CD14-positive monocyte (primary cell): ENCODE data around the gene PDE1C. TPM values are rescaled to one million over a fixed set of nuclear protein-coding genes. Genes with fewer than 3 reads are reported as not detected.

Experiments
- DNase-seq, 3 donors: peaks; one replicate each; pipeline ENCODE4 v3.0.0-alpha.2; 2011 to 2022
- H2AFZ ChIP-seq: 2 replicates; pipeline ENCODE4 v1.6.0; 2012; ENCODE audit warnings: mild to moderate bottlenecking, low read depth, low read length, inconsistent platforms; ENCODE audit not compliant: insufficient read depth, poor library complexity, severe bottlenecking
- H3K27ac ChIP-seq, 2 donors: 1 replicate in 1 of 2; 2 replicates in 1 of 2; pipeline ENCODE4 v1.5.1; 2012 to 2013; ENCODE audit warnings: low read length in 2 of 2, control low read depth in 1 of 2, inconsistent platforms in 1 of 2, low read depth in 1 of 2, mild to moderate bottlenecking in 1 of 2
- H3K27me3 ChIP-seq, 2 donors: one replicate each; pipeline versions ENCODE4 v1.6.0 to v1.6.1; 2011 to 2013; ENCODE audit warnings: low read length in 2 of 2; ENCODE audit not compliant: control insufficient read depth in 2 of 2, insufficient read depth in 2 of 2
- H3K36me3 ChIP-seq, 2 donors: replicated peaks in 1 of 2; 1 replicate in 1 of 2; 2 replicates in 1 of 2; pipeline versions ENCODE4 v1.5.1 to v1.6.1; 2012 to 2013; ENCODE audit warnings: low read length in 2 of 2, control low read depth in 1 of 2, inconsistent platforms in 1 of 2, mild to moderate bottlenecking in 1 of 2; ENCODE audit not compliant: insufficient read depth in 2 of 2, control insufficient read depth in 1 of 2
- H3K4me1 ChIP-seq, 2 donors: 1 replicate in 1 of 2; 2 replicates in 1 of 2; pipeline versions ENCODE4 v1.5.1 to v1.6.1; 2012 to 2013; ENCODE audit warnings: low read length in 2 of 2, control low read depth in 1 of 2, inconsistent platforms in 1 of 2, mild to moderate bottlenecking in 1 of 2, moderate library complexity in 1 of 2; ENCODE audit not compliant: insufficient read depth in 2 of 2, control insufficient read depth in 1 of 2
- H3K4me2 ChIP-seq: replicated peaks from 2 replicates; pipeline ENCODE3; 2012; ENCODE audit warnings: low read length, moderate library complexity, mild to moderate bottlenecking; ENCODE audit not compliant: poor library complexity, severe bottlenecking; ENCODE audit errors: extremely low read depth
- H3K4me3 ChIP-seq, 3 experiments: fragments of 200-600 bp in 1 of 3; sonication (generic) in 1 of 3; replicated peaks in 1 of 3; 1 replicate in 2 of 3; 2 replicates in 1 of 3; pipeline ENCODE4 v1.5.1; 2011 to 2013; ENCODE audit warnings: low read length in 3 of 3, mild to moderate bottlenecking in 3 of 3, control low read depth in 2 of 3, low read depth in 2 of 3, inconsistent platforms in 1 of 3, moderate library complexity in 1 of 3
- H3K79me2 ChIP-seq: 2 replicates; pipeline ENCODE4 v1.6.0; 2012; ENCODE audit warnings: mild to moderate bottlenecking, control low read depth, inconsistent platforms, low read length, moderate library complexity; ENCODE audit not compliant: insufficient read depth
- H3K9ac ChIP-seq: 2 replicates; pipeline ENCODE4 v1.6.0; 2017; ENCODE audit warnings: low read length, mild to moderate bottlenecking; ENCODE audit not compliant: insufficient read depth, poor library complexity, severe bottlenecking
- H3K9me3 ChIP-seq, 2 donors: replicated peaks in 1 of 2; 1 replicate in 1 of 2; 2 replicates in 1 of 2; pipeline versions ENCODE4 v1.5.1 to v1.6.1; 2012 to 2013; ENCODE audit warnings: low read length in 2 of 2, control low read depth in 1 of 2; ENCODE audit not compliant: control insufficient read depth in 1 of 2, insufficient read depth in 1 of 2
- H4K20me1 ChIP-seq: 2 replicates; pipeline ENCODE4 v1.6.0; 2012; ENCODE audit warnings: mild to moderate bottlenecking, low read length, control low read depth, moderate library complexity; ENCODE audit not compliant: insufficient read depth
- H3K27ac Mint-ChIP-seq, 7 donors: one replicate each; pipeline ENCODE4 v1.8.0; 2020; ENCODE audit warnings: mild to moderate bottlenecking in 7 of 7, mixed read lengths in 7 of 7, moderate library complexity in 6 of 7, inconsistent platforms in 2 of 7
- H3K27me3 Mint-ChIP-seq, 3 donors: one replicate each; pipeline ENCODE4 v1.8.0; 2021 to 2022; ENCODE audit warnings: low read depth in 3 of 3, mild to moderate bottlenecking in 3 of 3, mixed read lengths in 3 of 3, moderate library complexity in 3 of 3, inconsistent platforms in 1 of 3
- H3K36me3 Mint-ChIP-seq, 2 donors: one replicate each; pipeline ENCODE4 v1.8.0; 2020; ENCODE audit warnings: mixed read lengths in 2 of 2, inconsistent platforms in 1 of 2, mild to moderate bottlenecking in 1 of 2
- H3K4me1 Mint-ChIP-seq: one replicate; pipeline ENCODE4 v1.8.0; 2020; ENCODE audit warnings: mild to moderate bottlenecking, mixed read lengths
- H3K4me3 Mint-ChIP-seq, 2 donors: one replicate each; pipeline ENCODE4 v1.8.0; 2020; ENCODE audit warnings: mild to moderate bottlenecking in 2 of 2, mixed read lengths in 2 of 2, moderate library complexity in 1 of 2
- H3K9me3 Mint-ChIP-seq, 7 donors: one replicate each; pipeline ENCODE4 v1.8.0; 2020 to 2022; ENCODE audit warnings: mixed read lengths in 7 of 7, mild to moderate bottlenecking in 6 of 7, moderate library complexity in 6 of 7, inconsistent platforms in 2 of 7
- WGBS: methylation state at CpG from one replicate; pipeline ENCODE4 v1.1.5; 2013; ENCODE audit warnings: missing lambda C conversion rate; ENCODE audit not compliant: insufficient coverage; 5-methylcytosine and 5-hydroxymethylcytosine counted together
- intact Hi-C, 2 donors: fragments of 100-400 bp; cut with micrococcal nuclease; formaldehyde crosslinking; loops; one replicate each; pipeline versions ENCODE4 v1.15.0 to v1.15.1; 2023
- polyA plus RNA-seq, 3 donors: library from polyadenylated mRNA; depleted of rRNA in 1 of 3; unstranded in 2 of 3; stranded (reverse) in 1 of 3; fragments of 300-500 nt in 2 of 3; fragments of >200 nt in 1 of 3; fragmentation: Illumina TruSeq in 2 of 3; gene quantifications; 1 replicate in 2 of 3; 2 replicates in 1 of 3; pipeline ENCODE4 v1.2.3, GENCODE V29; 2012 to 2021
- TF ChIP-seq, protein P1 (sequence below): fragments of 200-600 bp; IDR thresholded peaks from one replicate; pipeline ENCODE4 v1.8.0; 2022; ENCODE audit warnings: antibody characterized with exemption, mild to moderate bottlenecking

Gene PDE1C
- polyA plus RNA-seq, 3 donors: not detected

DNA sequence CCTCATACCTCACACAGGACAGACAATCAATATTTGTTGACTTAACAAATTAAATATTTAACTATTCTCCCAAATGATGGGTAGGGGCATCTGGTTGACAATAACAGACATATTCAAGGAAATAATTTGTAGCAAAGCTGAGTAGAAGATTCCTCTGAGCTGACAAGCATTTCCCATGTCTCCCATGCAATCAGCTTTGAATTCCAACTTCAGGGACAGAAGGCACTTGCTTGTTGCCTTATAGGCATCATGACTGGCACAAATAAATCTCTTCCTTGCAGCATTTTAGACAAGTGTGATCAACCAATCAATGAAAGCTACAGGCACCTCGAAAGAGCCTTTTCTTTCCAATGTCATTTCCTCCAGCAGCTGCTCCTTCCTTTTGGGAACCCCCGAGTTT, 146.0 kb downstream of the PDE1C start:
- no CpG with 5 or more reads among the region's 2 CpGs for WGBS
- no peak for DNase-seq
- TF ChIP-seq, protein P1, sequence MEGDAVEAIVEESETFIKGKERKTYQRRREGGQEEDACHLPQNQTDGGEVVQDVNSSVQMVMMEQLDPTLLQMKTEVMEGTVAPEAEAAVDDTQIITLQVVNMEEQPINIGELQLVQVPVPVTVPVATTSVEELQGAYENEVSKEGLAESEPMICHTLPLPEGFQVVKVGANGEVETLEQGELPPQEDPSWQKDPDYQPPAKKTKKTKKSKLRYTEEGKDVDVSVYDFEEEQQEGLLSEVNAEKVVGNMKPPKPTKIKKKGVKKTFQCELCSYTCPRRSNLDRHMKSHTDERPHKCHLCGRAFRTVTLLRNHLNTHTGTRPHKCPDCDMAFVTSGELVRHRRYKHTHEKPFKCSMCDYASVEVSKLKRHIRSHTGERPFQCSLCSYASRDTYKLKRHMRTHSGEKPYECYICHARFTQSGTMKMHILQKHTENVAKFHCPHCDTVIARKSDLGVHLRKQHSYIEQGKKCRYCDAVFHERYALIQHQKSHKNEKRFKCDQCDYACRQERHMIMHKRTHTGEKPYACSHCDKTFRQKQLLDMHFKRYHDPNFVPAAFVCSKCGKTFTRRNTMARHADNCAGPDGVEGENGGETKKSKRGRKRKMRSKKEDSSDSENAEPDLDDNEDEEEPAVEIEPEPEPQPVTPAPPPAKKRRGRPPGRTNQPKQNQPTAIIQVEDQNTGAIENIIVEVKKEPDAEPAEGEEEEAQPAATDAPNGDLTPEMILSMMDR: no peak
- Histone ChIP-seq H3K4me2 (no peak overlapping the region), H3K27me3 (no peaks in the 10 kb centered on the region), H3K36me3 (no peaks in the 10 kb centered on the region), H3K4me1 (no peaks in the 10 kb centered on the region), H3K9ac (no peak overlapping the region), H3K4me3 (no peak overlapping the region), H3K9me3 (peaks cover 0 to 6% of the 10 kb centered on the region in 2 donors), H2AFZ (no peak overlapping the region), H4K20me1 (no peaks in the 10 kb centered on the region), H3K27ac (no peak overlapping the region), H3K79me2 (no peaks in the 10 kb centered on the region)
- peaks cover 0 to 3% (median 3%) of the 10 kb centered on the region in 3 donors for H3K27me3 Mint-ChIP-seq
- no peaks in the 10 kb centered on the region for H3K4me1 Mint-ChIP-seq
- no peaks in the 10 kb centered on the region for H3K36me3 Mint-ChIP-seq
- no peak overlapping the region for H3K4me3 Mint-ChIP-seq
- peaks cover 0 to 10% (median 6%) of the 10 kb centered on the region in 7 donors for H3K9me3 Mint-ChIP-seq
- intact Hi-C loops: no loop called here
- H3K27ac Mint-ChIP-seq: no peak overlapping the region

DNA sequence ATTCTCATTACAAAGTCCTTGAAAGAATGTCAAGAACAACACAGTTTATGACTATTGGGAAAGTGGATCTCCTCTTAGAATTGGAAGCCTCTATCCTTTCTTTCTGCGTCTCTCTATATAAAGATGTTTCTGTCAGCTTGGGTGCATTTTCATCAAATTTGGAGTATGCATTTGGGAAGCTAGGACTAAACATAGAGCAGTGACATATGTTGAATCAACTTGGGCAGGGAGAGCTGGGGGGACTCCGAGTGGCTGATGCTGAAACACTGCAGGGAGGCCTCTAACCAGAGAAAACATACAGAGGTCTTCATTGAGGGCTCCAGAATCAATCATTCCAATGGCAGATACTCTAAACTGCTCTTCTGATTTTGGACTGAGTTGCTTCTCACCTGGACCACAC, 147.4 kb downstream of the PDE1C start:
- no peaks in the 10 kb centered on the region for H3K79me2 ChIP-seq
- Mint-ChIP-seq H3K36me3 (no peaks in the 10 kb centered on the region), H3K27ac (no peak overlapping the region), H3K4me1 (no peaks in the 10 kb centered on the region), H3K4me3 (no peak overlapping the region), H3K9me3 (peaks cover 0 to 8% (median 4%) of the 10 kb centered on the region in 7 donors), H3K27me3 (peaks cover 0 to 3% (median 2%) of the 10 kb centered on the region in 3 donors)
- no peak overlapping the region for H3K9ac ChIP-seq
- no peak overlapping the region for H2AFZ ChIP-seq
- no peak overlapping the region for H3K4me2 ChIP-seq
- no peaks in the 10 kb centered on the region for H4K20me1 ChIP-seq
- no peak for DNase-seq
- no peak overlapping the region for H3K4me3 ChIP-seq
- 100% methylated on average over 1 of the region's 2 CpGs for WGBS
- TF ChIP-seq, protein P1: no peak
- no peaks in the 10 kb centered on the region for H3K36me3 ChIP-seq
- peaks cover 0 to 6% of the 10 kb centered on the region in 2 donors for H3K9me3 ChIP-seq
- no peak overlapping the region for H3K27ac ChIP-seq
- no peaks in the 10 kb centered on the region for H3K4me1 ChIP-seq
- H3K27me3 ChIP-seq: no peaks in the 10 kb centered on the region
- intact Hi-C loops: no loop called here
